Stimulated activated CD8-positive, alpha-beta memory T cell treated with anti-CD3 and anti-CD28 coated beads, Interleukin-7, amount 100 ng/mL, for 1 hour (primary cell): ENCODE data around the gene GEMIN4.

ENCODE experiments used
- DNase-seq, 2 donors: peaks; one replicate each; pipeline ENCODE4 v3.0.0-alpha.2; 2020; ENCODE audit warnings: low read depth in 2 of 2

GEMIN4 gene

DNA sequence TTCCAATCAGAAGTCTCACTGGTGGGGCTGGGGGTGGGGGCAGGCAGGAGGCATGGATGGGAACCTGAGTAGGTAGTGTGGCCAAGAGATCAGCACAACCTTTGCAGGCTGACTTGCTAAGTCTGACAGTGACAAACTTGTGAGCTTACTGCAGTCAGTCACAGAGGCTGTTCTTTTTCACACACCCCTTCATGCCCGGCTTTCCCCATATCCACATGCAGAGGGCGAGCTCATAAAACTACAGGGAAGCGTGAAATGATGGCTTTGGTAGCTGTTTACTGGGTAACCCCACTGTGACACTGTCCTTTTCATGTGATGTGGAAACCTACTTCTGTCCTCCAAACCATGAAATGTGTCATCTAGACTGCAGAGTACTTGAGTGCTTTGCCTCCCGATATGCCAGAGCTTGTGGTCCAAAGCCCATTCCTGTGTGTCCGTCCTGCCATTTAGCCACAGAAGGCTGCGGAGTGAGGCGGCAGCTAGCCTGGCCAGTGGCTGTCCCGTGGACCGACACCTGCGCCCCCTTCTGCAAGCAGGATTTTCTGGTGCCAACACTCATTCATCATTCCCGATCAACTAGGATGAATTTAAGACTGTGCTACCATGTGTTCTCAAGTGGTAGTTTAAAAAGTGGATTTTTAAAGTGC lies 9.8 kb downstream of the GEMIN4 start:
- DNase-seq: no peak

DNA sequence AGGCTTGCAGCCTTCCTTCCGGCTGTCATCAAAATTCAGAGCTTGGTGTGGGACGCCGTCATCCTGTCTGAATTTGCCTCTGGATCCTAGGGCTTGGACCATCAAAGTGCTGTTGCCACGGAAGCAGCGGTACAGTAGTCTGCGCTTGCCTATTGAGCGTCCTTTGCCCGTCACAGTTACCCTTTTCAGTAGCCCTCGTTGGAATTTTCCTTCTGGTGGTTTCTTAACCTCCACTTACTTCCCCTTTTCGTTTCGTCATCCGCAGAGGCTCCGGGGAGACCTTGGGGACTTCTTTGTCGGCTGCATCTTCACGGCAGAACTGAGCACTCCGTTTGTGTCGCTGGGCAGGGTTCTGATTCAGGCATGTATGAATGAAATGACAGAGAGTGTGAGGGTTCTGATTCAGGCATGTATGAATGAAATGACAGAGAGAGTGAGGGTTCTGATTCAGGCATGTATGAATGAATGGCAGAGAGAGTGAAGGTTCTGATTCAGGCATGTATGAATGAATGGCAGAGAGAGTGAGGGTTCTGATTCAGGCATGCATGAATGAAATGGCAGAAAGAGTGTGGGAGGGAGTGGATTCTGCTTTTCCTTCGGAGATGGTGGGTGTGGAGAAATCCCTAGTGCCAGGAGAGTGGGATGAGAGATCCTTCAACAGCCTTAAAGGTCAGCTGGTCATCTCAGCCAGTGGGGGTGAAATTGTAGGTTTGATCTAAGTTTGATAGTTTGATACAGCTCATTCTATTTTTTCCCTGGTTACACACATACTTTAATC lies 11.6 kb downstream of the GEMIN4 start:
- no peak for DNase-seq

GRCh38 chr17:737561-738113 lies 14.4 kb downstream of the GEMIN4 start:
- DNase-seq: no peak

GRCh38 chr17:733743-734142 lies 18.3 kb downstream of the GEMIN4 start:
- no peak for DNase-seq

DNA sequence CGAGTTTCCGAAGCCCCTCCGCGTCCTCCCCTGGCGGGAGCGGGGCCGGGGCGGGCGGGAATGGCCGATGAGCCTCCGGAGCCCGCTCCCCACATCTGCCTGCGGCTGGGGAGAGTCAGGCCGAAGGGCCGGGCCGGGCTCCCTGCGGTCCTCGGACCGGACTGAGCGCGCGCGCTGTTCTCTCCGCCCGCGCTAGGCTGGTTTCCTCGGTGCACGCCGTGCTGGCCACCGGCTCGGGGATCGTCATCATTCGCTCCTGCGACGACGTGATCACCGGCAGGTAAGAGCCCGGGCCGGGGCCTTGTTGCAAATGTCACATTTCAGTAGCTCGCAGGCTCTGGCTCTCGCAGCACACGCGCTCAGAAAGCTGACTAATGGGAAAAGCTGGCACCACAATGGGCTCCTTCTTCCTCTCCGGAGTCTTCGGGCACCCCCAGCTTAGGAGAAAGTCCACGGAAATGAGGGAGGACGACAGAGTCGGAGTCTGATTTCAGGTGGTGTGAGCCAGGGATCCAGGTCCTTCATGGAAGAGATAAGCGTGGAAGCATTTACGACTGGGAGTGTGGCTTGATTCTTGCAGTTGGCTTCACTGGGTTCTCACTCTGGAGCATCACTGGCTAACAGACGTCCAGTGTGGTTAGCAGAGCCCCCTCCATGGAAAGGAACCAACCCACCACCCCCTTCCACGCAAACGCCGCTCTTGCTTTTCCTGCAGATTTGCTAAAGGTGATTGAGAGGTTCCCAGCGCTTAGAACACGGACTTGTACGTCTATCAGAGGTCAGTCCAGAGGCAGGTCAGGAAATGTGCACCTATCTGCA lies 19.0 kb downstream of the GEMIN4 start:
- DNase-seq: no peak

- DNase-seq: peak in 1 of 2 donors; percentile 13
These were observed 19.8 kb downstream of the GEMIN4 start, which contains the start of gene TLCD3A for GRCh38 chr17:732067-732901. TSS of gene TLCD3A (plus strand) at chr17:732596. CDS start at chr17:732648, 52 bp downstream.

DNA sequence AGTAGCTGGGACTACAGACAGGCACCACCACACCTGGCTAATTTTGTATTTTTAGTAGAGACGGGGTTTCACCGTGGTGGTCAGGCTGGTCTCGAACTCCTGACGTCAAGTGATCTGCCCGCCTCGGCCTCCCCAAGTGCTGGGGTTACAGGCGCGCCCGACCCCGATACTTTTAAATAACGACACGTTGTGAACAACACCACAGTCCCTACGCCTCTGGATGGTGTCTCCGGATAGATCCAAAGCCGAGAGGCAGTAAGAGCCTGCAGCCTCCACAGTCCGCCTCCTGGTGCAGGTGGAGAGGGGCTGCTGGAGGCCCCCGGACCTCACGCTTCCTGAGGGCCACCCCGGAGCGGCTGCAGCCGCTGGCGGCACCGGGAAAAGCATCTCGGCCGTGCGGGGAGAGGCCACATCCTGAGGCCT lies 20.4 kb downstream of the GEMIN4 start:
- DNase-seq: no peak

DNA sequence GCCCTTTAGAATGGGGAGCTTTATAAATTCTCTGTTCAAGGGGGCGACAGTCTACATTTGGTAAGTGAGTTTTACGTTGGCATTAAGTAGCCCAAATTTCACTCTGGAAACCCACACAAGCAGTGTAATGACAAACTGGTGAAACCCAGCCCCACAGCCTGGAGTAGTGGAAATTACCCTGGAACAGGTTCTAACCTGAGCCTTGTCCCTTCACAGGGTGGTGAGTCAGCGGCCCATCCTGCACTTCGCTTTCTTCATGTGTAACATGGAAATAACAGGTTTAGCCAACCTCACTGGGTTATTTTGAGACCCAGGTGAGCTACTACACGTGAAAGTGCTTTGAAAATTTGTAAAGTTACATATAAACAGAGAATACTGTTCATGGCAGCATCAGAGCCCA lies 23.2 kb downstream of the GEMIN4 start:
- DNase-seq: no peak

DNA sequence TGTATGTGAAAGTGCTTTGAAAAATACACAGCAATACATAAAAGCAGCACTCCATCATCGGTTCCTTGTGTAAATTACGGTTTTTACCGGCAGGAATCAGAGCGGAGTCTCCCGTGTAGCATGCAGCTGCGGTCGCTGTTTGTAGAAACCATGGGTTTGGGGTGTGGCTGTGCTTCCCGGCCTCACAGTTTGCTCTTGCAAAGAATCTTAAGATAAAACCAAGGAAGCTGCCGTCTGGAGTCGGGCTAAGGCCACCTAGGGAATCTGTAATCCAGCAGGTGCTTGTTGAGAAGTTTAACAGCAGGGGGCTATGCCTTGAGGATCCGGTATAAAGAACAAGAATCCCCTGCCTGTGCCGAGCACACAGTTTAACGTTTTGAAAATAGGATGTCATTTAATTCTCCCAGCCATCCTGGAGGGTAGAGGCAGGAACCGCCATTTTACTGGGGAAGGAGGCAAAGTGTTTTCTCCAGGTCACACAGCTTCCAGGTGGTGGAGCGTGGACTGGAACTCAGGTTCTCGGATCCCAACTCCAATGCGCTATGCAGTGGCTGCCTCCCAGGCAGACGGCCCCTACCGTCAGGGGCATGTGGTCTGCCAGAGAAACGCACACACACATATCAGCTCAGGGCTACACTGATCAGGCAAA lies 25.7 kb downstream of the GEMIN4 start:
- no peak for DNase-seq

GRCh38 chr17:725746-726145 lies 26.3 kb downstream of the GEMIN4 start:
- no peak for DNase-seq

DNA sequence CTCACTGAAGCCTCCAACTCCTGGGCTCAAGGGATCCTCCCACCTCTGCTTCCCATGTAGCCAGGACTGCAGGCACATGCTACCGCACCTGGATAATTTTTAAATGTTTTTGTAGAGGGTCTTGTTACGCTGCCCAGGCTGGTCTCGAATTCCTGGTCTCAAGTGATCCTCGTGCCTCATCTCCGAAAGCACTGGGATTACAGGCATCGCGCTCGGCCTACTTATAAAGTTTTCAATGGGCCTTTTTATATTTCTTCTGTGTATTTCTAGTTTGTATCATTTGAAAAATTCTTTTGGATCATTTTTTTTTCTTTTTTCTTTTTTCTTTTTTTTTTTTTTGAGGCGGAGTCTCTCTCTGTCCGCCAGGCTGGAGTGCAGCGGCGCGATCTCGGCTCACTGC lies 27.0 kb downstream of the GEMIN4 start:
- no peak for DNase-seq

GRCh38 chr17:721540-721937 lies 30.5 kb downstream of the GEMIN4 start:
- no peak for DNase-seq

- no peak for DNase-seq
These were observed 31.1 kb downstream of the GEMIN4 start for GRCh38 chr17:720706-721539.

DNA sequence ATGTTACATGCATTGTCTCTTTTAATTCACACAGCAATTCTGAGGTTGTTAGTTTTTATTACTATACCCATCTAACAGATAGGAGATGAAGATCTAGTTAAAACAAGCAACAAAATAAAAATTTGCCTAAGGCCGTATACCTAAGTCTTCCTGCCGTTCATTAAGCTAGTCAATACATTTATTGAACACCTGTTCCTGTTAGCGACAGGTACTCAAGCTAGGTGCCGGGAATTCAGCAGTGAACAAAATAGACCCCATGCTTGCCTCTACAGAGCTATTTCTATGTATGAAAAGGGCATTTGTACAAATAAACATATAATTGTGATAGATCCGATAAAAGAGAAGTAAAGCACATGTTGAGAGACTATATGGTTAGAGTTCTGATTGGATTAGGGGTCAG lies 34.0 kb downstream of the GEMIN4 start:
- no peak for DNase-seq

DNA sequence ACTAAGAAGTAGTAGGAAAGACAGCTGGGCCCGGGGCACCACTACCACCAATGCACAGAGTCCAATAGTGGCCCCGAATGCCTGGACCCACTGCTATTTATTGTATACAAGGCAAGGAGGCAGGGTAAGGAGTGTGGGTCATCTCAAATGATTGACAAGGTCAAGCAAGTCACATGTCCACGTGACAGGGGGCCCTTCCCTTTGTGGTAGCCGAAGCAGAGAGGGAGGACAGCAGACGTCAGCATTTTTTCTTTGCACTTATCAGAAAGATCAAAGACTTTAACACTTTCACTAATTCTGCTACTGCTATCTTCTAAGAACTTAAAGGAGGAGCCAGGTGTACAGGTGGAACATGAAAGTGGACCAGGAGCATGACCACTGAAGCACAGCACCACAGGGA lies 43.9 kb downstream of the GEMIN4 start:
- DNase-seq: no peak

- no peak for DNase-seq
These were observed 46.2 kb downstream of the GEMIN4 start for GRCh38 chr17:705863-706262.

GRCh38 chr17:705011-705410 lies 47.1 kb downstream of the GEMIN4 start:
- DNase-seq: no peak

DNA sequence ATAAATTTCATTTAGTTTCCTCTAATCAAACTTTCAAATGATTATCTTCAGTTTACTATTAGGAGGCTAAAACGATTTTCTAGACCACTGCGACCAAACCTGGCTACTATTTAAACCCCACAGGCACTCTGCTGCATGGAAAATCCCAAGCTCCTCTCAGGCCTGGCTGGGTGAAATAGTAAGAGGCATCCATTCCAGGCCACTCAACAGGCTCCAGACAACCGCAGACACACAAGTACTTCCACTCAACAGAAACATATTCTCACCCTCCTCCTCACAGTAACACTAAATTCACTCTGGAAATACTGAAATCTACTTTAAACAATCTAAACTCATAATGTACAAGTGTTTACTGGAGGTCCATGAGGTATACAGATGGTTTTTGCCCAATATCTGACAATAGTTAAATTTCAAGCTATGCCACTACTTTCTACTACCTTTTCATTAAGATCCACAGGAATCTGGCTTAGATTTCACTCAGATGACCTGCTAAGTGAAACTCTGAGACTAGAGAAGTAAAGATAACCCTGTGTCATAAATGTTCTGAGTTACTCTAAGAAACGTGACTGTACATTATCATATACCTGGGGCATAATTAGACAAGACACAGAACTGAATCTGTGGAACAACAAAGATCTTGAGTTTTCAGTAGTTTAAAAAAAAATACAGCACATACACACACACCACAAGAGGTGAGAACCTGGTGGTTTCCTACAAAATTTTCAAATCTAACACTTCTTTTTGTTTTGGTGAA lies 47.8 kb downstream of the GEMIN4 start:
- DNase-seq: no peak
